HG03342 (cell line): ENCODE data around the gene GRAMD1A.
"Not testable (repeated sequence)": the region's sequence is repeated elsewhere in the genome, so short reads cannot be mapped to it uniquely, and the experiment has no call there.

Experiments
- ATAC-seq: cut with Tn5 transposase; IDR thresholded peaks from one replicate; pipeline ENCODE4 v1.9.1; 2021; ENCODE audit warnings: mild to moderate bottlenecking, moderate library complexity; ENCODE audit not compliant: unreplicated experiment

Gene GRAMD1A

DNA sequence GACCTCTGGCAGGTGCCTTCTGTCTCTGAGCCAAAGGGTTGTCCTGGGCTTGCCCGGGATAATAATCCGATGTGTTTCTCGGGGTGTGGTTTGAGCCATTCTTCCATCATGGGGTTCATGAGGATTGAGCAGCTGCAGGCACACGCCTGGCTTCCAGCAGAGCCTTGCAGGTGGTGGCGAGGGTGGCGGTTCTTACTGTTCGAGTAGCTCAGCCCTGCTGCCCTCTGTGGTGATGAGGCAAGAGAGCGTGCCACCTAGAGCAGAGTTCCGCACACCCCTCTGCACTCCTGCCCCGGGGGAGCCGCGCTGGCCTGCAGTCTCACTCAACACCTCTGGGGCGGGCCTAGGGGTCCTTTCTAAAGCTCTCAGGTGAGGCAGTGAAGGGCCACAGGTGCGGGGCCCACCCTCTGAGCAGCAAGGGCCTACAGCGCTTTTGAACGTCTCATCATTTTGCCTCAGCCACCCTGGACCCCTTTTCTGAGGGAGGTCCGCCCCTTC, 33.9 kb downstream of the GRAMD1A start:
- no peak for ATAC-seq

DNA sequence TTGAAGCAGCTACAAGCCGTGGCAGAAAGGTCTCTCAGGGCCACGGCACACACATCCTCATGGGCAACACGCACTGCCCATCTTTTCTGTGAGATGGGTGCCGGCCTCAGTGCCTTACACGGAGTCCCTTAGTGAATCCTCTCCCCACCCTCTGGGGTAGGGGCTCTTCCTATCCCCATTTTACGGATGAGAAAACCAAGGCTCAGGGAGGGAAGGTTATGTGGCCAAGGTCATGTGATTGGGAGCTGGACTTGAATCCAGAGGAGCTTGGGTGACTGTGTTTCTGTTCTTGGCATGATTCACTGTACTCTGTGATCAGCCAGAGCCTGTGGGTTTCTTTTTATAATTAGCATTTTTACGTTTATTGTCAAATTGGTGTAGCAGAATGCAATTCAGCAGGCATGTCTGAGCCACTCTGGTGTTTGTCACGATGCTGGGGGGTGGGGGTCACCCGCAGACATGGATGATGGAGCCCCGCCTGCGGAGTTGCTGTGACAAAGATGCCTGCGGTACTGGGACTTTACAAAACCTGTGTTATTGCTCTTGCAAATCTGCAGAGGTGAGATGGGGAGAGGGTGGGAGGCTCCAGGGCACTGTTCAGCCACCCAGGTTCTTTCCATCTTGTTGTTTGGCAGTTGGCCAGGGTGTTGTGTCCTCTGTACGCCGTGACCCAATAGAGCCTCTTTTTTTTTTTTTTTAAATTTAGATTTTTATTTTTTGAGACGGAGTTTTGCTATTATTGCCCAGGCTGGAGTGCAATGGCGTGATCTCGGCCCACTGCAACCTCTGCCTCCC, 34.7 kb downstream of the GRAMD1A start:
- ATAC-seq, result no peak

DNA sequence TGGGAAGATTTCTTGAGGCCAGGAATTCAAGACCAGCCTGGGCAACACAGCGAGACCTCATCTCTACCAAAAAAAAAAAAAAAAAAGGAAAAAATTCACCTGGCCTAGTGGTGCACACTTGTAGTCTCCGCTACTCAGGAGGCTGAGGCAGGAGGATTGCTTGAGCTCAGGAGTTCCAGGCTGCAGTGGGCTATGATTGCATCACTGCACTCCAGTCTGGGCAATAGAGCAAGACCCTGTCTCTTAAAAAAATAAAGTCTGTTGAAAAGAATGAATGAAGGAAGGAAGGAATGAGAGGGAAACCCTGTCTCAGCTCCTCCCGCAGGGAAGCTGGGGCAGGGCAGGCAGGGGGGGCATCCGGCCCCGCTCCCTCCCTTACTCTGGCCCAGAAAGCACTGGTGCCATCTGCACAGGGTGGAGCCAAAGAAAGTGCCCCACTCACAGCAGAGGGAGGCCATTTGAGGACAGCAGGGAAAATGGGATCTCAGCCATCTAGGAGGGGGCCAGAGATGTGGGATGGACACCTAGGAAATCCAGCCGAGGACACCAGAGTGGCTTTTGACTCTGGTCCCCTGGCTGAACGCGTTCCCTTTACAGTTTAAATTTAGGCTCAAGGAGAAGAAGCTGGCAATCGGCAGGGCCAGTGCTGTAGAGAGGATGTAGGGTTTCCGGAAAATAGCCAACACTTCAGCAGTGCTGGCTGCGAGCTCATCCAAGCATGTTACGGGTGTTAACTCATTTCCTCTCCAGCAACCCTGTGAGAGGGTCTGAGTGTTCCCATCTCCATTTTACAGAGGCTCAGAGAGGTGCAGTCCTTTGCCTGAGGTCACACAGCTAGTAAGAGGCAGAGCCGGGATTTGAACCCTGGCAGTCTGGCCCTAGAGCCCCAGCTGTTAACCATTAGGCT, 37.8 kb downstream of the GRAMD1A start:
- ATAC-seq, result no peak

DNA sequence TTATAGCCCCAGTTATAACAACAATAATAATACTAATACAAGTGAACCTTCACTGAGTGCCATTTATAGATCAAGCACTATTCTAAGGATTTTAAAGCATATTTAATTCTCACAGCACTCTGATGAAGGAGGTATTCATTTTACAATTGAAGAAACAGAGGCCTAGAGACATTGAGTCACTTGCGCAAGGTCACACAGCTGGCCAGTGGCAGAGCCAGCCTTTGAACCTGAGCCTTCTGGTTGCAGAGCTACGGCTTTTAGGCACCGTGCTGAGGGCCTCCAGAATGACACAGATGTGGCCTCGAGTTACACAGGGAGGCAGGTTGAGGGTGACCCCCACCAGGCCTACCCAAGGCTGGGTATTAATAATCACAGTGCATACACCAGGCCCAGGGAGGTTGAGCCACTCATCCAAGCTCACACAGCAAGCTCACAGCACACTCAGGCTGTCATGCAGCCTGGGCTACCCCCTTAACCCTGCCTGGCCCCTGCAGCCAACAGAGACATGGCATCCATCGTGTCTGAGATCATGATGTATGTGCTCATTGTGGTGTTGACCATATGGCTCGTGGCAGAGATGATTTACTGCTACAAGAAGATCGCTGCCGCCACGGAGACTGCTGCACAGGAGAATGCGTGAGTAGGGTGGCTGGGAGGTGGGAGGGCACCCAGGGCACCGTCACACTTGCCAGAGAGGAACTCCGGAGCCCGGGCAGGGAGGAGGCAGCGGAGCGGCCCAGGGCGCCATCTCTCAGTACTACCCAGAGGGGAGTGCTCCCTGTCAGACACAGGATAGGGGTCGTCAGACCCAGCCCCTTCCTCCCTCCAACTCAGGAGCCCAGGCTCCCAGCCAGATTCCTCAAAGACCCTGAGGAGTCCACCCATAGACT, 38.7 kb downstream of the GRAMD1A start:
- ATAC-seq, result no peak

DNA sequence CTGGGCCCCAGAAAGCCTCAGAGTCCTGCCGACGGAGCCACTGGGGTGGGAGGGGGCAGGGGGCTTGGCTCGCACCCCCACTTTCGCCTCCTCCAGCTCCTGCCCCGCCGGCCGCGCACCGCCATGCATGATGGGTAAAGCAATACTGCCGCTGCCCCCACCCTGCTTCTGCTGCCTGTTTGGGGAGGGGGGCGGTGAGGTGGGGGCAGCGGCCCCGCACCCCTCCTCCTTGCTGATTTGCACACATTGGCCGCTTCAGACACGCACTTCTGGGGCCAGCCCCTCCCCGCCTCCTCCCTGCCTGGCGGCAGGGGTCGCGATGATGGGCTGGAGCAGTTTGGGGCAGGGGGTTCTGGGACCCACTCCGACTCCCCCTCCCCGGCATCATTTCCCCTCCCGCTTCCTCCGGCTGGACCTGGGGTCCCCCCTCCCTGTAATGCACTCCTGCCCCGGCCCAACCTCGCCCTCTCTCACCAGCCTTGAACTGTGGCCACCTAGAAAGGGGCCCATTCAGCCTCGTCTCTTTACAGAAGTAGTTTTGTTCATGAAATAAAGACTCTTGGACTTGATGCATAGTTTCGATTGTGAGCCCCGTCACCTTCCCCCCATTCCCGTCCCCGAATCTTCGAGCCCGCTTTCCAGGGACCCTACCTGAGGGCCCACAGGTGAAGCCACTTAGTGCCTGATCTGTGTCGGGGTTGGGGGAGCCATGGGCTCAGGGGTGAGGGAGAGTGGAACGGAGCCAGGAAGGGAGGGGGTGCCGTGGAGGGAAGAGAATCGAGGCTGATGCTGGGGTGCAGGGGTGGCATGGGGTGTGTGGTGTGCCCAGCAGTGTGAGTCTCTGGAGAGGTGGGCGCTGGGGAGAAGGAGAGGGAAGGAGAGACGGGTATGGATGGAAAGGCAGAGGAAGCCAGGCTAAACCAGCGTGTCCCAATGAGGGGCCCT, 40.0 kb downstream of the GRAMD1A start:
- ATAC-seq, result no peak

DNA sequence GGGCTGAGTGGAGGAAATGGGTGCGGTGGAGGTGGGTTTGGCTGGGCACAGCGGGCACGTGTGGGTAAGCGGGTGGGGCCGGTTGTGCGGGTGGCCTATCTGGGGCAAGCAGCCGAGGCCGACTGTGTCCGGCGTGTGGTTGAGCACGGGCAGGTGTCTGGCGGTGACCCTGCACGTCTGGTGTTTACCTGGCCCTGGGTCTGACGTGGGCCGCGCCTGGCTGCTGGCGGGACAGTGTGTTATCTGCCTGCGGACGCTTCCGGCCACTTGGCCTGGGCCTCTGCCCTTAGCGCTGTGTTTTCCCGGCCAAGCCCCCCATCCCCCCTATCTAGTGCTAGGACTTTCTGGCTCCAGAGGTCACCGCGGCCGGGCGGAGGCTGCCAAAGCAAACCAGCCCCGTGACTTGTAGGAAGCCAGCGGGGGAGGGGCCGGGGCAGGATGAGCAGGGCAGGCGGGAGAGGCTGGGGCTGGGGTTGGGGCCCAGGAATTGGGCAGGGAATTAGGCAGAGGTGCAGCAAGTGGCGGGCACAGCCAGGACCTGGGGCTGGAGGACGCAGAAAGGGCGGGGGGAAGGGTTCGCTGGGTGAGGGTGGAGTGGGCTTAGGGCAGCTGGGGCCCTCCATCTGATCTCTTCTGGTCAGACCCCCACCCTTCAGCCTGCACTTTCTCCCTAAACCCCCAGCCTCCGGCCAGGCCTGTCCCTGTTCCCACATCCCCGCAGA, 40.9 kb downstream of the GRAMD1A start:
- no peak for ATAC-seq

DNA sequence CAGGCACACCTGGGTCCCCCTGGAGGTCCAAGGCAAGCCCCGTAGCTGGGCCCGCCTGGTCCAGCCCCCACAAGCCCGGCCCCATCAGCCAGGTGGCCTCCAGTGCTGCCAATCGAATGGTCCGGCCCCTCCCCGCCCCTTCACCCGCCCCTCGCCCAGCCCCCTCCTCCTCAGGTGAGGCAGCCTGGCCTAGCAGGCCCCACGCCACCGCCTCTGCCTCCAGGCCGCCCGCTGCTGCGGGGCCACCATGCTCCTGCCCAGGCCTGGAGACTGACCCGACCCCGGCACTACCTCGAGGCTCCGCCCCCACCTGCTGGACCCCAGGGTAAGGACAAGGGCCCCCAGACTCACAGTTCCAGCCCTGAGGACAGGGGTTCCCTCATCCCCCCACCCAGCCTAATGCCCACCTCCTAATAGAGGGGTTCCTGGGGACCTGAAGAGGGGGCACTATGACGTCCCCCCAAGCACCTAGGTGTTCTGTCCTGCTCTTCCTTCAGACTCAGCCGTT, 41.5 kb downstream of the GRAMD1A start, which contains the start of gene HPN:
HPN (plus strand) TSS at position 174 of the 508 bp plus-strand sequence. CDS start 786 bp downstream, outside the sequence.
- no peak for ATAC-seq

DNA sequence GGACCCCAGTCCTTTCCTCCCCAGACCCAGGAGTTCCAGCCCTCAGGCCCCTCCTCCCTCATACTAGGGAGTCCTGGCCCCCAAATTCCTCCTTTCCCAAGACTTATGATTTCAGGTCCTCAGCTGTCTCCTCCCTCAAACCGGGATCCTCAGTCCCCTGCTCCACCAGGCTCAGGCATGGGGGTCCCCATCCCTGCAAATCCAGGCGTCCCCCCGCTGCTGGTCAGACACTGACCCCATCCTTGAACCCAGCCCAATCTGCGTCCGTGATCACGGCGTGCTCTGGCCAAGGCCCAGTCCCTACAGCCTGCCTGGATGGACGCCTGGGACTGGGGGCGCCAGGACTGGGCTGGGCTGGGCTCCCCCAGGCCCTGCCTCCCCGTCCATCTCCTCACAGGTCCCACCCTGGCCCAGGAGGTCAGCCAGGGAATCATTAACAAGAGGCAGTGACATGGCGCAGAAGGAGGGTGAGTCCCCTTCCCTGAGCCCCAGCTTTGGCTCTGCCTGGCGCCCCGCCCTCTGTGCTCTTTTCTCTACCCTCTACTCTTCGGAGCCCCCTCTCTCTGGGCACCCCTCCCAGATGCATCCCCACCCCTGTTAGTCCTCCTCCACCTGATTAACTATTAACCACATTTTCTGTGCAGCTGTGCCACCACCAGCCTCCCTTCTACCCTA, 42.1 kb downstream of the GRAMD1A start:
- ATAC-seq, result no peak

DNA sequence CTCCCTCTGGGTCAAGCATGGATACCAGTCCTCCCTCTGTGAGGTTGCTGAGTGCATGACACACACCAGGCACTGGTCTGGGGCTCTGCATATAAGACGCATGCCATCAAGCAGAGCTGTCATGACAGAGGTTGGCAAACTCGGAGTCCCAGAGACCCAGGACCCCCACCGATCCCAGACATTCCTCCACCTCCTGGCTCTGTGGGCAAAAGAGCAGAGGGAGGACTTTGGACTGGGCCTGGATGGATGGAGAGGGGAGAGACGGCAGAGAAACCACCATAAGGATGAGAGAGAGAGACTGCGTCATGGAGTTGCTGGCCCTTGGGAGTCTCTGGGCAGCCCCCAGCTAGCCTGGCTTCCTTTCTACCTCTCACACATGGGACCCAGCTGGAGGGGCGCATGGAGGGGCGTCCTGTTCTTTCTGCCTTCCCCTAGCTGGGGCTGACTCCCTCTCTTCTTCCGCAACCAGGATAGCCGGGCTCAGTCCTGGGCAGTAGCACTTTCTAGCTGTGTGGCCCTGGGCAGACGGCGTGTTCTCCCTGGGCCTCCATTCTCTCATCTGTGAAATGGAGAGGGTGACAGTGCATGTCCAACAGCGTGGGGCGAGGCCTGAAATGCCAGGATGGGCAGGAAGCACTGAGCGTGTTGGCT, 43.0 kb downstream of the GRAMD1A start:
- no peak for ATAC-seq

DNA sequence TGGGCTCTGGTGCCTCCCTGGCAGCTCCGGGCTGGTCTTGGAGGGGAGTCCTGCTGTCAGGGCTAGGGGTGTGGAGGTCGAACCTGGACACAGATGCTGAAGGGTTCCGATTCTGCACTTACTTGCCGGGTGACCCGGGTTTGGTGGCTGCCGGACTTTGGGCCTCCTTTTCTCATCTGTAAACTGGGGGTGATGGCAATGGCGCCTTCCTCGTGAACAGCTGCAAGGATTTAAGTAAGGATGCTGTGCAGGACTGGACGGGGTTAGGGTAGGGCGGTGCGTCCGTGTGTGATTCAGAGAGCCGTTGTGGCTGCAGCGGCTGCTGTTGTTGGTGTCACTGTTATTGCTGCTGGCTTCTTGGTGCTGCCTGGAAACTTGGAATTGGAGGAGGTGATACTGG, 43.8 kb downstream of the GRAMD1A start:
- no peak for ATAC-seq

DNA sequence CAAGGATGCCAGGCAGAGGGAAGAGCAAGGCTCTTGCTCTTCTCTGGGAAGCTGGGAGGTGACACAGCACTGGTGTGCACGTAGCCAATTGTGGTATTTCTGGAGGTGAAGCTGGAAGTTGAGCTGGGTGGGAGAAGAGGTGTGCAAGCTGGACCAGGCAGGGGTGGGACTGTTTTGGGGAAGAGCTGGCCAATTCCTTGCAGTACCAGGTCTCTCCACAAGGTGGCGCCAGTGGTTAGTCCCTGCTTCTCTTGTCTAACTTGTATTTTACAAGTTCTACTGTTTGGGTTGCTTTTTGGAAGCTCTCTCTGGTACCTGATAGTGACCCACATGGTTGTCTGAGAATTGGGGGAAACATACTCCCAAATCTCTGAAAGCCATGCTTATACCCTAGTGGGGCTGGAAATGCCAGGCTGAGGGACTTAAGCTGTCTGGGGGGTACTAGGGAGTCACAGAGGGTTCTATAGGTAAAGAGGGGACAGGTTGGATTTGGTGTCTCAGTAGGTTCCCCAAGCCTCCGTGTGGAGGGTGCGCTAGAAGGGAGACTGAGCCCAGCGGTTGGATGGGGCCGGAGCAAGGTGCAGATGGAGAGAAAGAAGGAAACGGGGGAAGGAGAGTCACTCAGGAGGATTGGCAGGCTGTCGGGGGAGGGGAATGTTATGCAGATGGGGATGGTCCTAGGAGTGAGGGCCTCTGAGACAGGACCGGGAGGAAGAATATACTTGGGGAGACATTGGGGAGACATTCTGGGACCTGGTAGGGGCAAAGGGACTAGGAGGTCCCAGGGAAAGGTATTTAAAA, 44.4 kb downstream of the GRAMD1A start:
- no peak for ATAC-seq

DNA sequence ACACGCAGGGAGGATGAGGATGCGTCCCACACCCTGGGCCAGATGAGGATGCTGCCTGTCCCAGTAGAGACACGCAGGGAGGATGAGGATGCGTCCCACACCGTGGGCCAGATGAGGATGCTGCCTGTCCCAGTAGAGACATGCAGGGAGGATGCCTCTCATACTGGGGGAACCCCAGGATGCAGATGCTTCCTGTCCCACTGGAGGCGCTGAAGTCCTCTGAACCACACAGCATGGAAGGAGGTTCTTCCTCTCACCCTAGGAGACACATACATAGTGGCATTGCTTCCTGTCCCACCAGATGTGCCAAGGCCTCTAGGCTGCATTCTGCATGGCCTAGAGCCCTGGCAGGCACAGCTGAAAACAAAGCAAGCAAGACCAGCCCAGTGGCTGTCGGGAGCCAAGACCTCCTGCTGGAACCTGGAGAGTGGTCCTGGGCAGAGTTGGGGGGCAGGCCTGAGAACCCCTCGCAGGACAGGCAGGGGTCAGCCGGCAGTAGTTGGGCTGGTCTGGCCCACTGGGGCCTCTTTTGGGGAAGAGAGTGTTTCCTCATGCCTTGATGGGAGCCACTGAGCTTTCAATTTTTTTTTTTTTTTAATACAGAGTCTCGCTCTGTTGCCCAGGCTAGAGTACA, 45.7 kb downstream of the GRAMD1A start:
- ATAC-seq, result no peak

DNA sequence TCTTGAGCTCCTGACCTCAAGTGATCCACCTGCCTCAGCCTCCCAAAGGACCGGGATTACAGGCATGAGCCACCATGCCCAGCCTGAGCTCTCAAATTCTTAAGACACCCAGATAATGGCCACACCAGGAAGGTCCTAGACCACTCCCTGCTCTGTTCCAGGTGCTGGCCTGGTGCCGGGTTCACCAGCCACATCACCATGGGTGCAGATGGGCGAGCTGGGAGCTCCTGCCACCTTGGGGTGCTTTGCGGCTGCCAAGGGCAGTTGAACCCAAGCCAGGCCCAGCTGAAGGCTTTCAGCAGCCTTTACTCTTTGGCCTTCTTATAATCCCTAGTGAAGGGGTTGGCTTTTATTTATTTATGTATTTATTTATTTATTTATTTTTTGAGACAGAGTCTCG, 46.3 kb downstream of the GRAMD1A start:
- no peak for ATAC-seq

DNA sequence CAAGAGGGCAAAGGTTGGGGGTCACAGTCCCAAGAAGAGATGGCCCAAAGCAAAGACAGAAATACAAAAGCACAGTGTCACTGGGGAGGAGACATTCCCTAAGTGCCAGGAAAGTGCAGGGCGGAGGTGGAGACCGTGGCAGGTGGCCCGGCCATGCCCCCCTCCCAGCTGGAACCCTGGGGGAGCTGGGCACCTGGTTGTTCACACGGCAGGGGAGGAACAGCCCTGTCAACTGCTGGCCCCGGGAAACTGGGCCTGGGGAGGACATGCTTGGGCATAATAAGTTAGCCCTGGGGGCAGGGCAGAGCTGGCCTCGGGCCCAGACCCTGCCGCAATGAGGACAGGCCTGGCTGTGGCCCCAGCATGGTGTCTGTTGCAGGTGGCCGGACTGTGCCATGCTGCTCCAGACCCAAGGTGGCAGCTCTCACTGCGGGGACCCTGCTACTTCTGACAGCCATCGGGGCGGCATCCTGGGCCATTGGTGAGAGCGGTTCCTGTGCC, 48.8 kb downstream of the GRAMD1A start:
- ATAC-seq, result no peak

DNA sequence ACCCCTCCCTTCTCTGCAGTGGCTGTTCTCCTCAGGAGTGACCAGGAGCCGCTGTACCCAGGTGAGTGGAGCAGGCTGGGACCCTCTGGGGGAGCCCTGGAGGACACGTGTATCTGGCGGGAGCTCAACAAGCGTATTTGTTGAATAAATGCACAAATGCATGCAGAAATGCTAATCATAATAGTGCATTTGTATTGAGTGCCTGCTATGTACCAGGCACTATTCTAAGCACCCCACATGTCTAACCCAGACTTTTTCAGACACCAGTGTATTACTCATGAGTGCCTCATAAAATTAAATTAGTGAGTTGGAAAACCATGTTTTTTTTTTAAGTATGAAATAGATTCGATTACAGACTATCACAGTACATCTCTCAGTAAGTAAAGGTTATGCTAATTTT, 49.3 kb downstream of the GRAMD1A start:
- ATAC-seq, result no peak

DNA sequence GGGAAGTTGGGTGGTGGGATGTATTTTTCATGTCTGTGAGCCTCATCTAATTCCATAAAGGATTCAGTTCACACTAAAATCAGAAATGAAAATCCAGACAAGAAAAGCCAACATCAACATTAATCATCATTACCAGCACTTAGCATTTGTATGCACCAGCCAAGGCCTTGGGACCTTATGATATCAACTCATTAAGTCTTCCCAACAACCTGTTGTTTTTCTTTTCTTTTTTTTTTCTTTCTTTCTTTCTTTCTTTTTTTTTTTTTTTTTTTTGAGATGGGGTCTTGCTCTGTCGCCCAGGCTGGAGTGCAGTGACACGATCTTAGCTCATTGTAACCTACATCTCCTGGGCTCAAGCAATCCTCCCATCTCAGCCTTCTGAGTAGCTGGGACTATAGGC, 50.5 kb downstream of the GRAMD1A start:
- ATAC-seq, result not testable (repeated sequence)
